ENCODE measurements around the gene RCOR1. TPM values are rescaled to one million over a fixed set of nuclear protein-coding genes. Genes with fewer than 3 reads are reported as not detected.
"Not testable (repeated sequence)": the region's sequence is repeated elsewhere in the genome, so short reads cannot be mapped to it uniquely, and the experiment has no call there.

Gene RCOR1
- total RNA-seq, 1 donor from 2014 or later, result 24.9 TPM

DNA sequence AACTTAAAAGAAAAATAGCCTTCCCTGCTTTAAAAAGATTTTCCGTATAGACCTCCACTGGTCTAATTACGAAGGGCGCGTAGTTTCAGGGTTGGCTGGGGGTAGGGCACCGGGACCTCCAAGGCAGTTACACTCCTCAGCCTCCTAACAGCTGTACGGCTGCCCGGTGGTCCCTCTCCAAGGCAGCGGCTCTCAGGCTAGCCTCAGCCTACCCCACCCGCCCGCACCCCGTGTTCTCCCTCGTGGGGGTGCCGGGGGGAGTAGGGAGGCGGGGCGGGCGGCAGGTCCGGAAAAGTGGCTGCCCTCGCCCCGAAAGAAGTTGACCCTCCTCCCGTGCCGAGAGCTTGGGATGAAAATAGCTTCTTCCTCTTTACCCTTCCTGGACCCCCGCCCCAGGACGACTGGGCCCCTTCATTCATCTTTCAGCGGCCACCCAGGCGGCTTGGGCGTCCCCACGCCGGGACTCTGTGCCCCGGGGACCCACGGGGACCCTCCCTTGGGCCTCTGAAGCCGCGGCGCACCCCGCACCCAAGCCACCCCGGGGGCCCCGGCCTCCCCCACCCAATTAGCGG lies 991 bp upstream of the RCOR1 start:
- intact Hi-C loops (cut with micrococcal nuclease), result loop anchor here (5.0 to 10.0 kb wide), 7 partner anchors 186 to 933 kb away; partner anchors contain the start of genes CKB, DYNC1H1, PPP2R5C and TRAF3

GRCh38 chr14:102592763-102593060 lies 263 bp downstream of the RCOR1 start:
- intact Hi-C loops (cut with micrococcal nuclease), result loop anchor here (1.0 to 10.0 kb wide), 14 partner anchors 24 to 932 kb away; partner anchors contain the start of genes CINP, CKB, DYNC1H1 and HSP90AA1

- intact Hi-C loops (cut with micrococcal nuclease), result loop anchor here (2.0 to 10.0 kb wide), 12 partner anchors 38 to 932 kb away; partner anchors contain the start of genes CINP, CKB, DYNC1H1 and HSP90AA1
Observed at GRCh38 chr14:102593061-102593824, 794 bp downstream of the RCOR1 start.

DNA sequence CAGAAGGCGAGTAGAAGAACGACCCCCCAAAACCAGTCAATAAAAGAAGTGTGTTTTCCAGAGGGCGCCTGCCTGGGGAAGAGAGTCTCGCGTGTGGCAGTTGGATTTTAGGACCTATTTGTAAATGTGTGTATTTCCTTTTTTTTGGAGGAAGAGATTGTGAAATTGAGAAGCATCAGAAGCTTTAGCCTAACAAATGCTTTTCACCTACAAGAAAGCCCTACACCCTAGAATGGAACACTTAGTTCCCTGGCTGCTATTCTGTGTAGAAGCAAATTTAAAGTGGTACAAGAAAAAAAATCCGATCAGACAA lies 1.3 kb downstream of the RCOR1 start:
- intact Hi-C loops (cut with micrococcal nuclease), result loop anchor here (1.0 to 10.0 kb wide), 15 partner anchors 39 to 931 kb away; partner anchors contain the start of genes CINP, CKB, DYNC1H1 and HSP90AA1

DNA sequence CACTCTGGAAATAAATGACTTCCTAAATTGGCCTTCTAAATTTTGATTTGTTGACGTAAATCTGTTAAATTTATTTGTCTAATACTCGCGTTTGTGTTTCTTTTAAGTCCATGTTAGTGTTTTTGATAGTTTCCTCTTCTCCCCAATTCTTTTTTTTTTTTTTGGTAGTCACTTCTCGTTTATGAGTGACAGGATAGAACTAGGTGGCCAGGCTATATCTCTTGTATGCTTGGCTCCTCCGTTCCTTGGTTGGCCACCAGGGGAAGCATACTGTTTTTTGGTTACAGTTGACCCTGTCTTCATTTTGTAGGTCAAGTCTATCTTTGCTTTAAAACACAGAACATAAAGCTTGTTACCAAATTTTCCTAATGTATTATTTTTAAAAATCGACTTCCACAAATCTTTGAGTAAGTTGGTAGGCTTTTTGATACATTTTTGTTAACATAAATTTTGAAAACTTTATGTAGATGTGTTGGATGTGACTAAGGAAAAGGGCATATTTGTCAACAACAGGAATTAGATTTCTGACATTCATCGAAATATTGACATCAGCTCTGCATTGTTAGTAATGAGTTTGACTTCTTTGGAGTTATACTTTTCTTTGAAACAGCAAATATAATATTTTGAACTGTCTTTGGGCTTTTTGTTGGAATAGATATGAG lies 2.2 kb downstream of the RCOR1 start:
- intact Hi-C loops (cut with micrococcal nuclease), result loop anchor here (1.0 to 10.0 kb wide), 10 partner anchors 100 to 930 kb away; partner anchors contain the start of genes CKB, DYNC1H1, PPP2R5C and TRAF3

GRCh38 chr14:102601378-102601925 lies 9.0 kb downstream of the RCOR1 start:
- intact Hi-C loops (cut with micrococcal nuclease), result no loop called here

DNA sequence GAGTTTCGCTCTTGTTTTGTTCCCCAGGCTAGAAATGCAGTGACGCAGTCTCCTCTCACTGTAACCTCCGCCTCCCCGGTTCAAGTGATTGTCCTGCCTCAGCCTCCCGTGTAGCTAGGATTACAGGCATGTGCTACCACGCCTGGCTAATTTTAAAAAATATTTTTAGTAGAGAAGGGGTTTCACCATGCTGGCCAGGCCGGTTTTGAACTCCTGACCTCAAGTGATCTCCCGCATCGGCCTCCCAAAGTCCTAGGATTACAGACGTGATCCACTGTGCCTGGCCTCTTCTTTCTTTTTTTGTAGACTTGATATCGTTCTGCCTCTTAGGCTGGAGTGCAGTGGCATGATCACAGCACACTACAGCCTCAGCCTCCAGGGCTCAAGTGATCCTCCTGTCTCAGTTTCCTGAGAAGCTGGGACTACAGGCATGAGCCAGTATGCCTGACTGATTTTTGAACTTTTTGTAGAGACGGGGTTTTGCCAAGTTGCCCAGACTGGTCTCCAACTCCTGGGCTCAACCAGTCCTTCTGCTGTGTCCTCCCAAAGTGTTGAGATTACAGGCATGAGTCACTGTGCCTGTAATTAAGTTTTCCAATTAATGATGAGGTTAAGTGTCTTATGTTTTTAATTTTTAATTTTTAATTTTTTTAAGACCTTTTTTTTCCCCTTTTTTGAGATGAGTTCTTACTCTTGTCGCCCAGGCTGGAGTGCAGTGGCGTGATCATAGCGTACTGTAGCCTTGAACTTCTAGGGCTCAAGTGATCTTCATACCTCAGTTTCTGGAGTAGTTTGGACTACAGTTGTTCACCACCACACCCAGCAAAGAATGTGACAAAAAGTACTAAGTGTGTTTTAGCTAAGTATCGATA lies 10.2 kb downstream of the RCOR1 start:
- intact Hi-C loops (cut with micrococcal nuclease), result no loop called here

- intact Hi-C loops (cut with micrococcal nuclease), result no loop called here
Observed at GRCh38 chr14:102603293-102603907, 11.0 kb downstream of the RCOR1 start.

DNA sequence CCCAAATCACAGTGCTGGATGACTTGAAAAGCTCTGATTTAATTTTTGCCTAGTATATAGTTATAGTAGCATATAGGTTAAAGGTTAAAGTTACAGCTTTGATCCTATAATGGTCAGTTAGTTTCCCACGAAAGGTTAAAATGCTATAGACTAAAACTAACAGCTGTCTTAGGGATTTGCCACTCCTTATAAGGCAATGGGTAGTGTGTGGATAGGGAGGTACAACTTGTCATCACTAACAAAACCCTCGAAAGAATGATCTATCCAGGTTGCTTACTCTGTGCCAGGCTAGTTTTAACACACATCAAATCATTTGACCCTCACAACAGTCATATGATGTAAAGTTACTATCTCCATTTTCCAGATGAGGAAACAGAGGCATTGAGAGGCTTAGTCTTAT lies 11.7 kb downstream of the RCOR1 start:
- intact Hi-C loops (cut with micrococcal nuclease), result no loop called here

GRCh38 chr14:102605029-102605428 lies 12.6 kb downstream of the RCOR1 start:
- intact Hi-C loops (cut with micrococcal nuclease), result no loop called here

DNA sequence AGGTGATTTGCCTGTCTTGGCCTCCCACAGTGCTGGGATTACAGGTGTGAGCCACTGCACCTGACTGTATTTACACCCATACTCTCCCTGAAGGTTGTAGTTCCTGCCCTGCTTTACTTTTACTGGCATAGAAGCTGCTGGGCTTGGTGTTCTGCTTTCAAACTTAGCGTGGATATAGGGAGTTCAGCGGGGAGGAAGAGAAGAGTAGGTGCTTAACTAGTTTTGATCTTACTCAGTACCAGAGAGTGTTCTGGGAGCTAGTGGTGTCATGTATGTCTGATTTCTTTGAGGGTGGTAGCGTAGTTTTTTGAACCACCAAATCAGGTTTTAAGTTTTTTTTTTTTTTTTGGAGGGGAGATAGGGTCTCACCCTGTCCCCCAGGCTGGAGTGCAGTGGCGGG lies 13.8 kb downstream of the RCOR1 start:
- intact Hi-C loops (cut with micrococcal nuclease), result no loop called here

GRCh38 chr14:102608064-102608446 lies 15.6 kb downstream of the RCOR1 start:
- intact Hi-C loops (cut with micrococcal nuclease), result no loop called here

DNA sequence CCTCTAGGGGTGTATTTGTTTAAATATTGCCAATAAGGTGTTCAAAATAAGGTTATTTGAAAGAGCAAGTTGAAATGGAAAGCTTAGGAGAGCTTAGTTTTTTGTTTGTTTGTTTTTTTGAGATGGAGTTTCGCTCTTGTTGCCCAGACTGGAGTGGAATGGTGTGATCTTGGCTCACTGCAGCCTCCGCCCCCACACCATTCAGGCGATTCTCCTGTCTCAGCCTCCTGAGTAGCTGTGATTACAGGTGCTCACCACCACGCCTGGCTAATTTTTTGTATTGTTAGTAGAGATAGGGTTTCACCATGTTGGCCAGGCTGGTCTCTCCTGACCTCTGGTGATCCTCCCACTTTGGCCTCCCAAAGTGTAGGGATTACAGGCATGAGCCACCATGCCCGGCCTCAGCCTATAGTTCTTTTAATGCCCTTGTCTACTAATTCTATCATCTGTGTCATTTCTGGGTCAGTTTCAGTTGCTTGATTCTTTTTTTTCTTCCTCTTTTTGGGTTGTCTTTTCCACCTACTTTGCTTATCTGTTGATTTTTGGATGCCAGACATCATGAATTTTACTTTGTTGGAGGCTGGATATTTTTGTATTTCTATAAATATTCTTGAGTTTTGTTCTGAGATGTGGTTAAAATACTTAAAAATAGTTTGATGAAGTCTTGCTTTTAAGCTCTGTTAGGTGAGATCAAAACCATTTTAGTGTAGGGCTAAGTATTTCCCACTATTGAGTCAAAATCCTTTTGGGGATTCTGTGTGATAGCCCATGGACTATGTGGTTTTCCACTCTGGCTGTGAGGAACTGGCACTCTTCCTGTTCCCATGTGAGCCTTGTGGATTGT lies 18.7 kb downstream of the RCOR1 start:
- intact Hi-C loops (cut with micrococcal nuclease), result no loop called here

GRCh38 chr14:102616318-102616717 lies 23.9 kb downstream of the RCOR1 start:
- intact Hi-C loops (cut with micrococcal nuclease), result no loop called here

- intact Hi-C loops (cut with micrococcal nuclease), result no loop called here
Observed at GRCh38 chr14:102616799-102617198, 24.4 kb downstream of the RCOR1 start.

DNA sequence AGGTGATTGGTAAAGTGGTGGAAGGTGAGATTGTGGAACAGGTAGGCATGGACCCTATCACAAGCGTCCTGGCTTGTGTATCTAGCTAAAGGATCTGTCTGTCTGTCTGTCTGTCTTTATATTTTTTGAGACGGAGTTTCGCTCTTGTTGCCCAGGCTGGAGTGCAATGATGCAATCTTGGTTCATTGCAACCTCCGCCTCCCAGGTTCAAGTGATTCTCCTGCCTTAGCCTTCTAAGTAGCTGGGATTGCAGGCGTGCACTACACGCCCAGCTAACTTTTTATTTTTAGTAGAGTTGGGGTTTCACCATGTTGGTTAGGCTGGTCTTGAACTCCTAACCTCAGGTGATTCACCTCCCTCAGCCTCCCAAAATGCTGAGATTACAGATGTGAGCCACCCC lies 26.6 kb downstream of the RCOR1 start:
- intact Hi-C loops (cut with micrococcal nuclease), result not testable (repeated sequence)

DNA sequence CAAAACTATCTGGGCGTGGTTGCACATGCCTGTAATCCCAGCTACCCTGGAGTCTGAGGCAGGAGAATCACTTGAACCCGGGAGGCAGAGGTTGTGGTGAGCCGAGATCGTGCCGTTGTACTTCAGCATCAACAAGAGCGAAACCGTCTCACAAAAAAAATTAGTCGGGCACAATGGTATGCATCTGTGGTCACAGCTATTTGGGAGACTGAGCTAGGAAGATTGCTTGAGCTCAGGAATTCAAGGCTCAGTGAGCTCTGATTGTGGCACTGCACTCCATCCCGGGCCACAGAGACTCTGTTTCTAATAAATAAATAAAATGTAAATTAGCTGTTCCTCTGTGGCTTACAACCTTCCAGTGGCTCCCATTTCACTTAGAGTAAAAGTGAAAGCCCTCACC lies 28.0 kb downstream of the RCOR1 start:
- intact Hi-C loops (cut with micrococcal nuclease), result no loop called here

DNA sequence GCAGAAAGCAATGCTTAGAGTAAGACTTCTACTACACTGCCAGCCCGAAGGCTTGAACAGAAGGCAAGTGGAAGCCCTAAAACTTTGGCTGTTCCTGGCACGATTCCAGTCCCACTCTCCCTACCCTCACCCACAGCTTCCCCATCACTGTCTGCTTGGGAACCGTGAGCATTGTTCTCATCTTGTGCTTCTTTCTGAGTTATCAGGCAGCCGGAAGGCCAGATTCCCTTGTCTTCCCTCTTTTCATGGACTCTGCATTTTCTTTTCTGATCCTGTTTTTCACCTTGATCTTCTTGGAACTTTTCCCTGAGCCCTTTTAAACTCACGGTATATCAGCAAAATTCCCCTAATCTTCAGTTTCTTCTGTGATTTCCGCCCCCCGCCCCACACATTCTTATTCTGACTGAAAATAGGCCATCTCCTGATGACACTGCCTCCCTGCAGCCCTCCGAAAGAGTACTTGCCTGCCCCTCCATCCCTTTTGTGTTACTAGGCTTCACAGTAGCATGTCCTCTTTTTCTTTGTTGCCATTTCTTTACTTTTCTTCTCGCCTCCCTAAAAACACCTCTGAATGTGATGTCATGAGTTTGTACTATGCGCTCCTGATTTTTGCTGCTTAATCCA lies 29.9 kb downstream of the RCOR1 start:
- intact Hi-C loops (cut with micrococcal nuclease), result no loop called here

- intact Hi-C loops (cut with micrococcal nuclease), result no loop called here
Observed at GRCh38 chr14:102624666-102625065, 32.2 kb downstream of the RCOR1 start.

Data from T-helper 1 cell treated with Interleukin-12 subunit alpha and Interleukin-12 subunit beta and Interleukin-4 antibody, amounts not matched to agents 30 ng/mL and 1 ng/mL, for 36 hours (primary cell).